ENCODE results near the gene OR5D13. TPM values are rescaled to one million over a fixed set of nuclear protein-coding genes. Genes with fewer than 3 reads are reported as not detected.

Gene OR5D13
- polyA plus RNA-seq, 2 of the 4 experiments (the other 2 are of a cell fraction) = not detected

GRCh38 chr11:55806248-55806647 lies 33.0 kb downstream of the OR5D13 start:
- ChIA-PET CTCF (no interaction called here), POLR2A (no interaction called here)
- Histone ChIP-seq H3K4me3 (no peak overlapping the region), H3K27ac (no peak overlapping the region), H3K4me2 (no peak overlapping the region), H3K9me3 (no peaks in the 10 kb centered on the region), H3K4me1 (no peaks in the 10 kb centered on the region)
- FAIRE-seq (no peak), DNase-seq (ENCODE audit: low read depth in 1 of 2, low spot score in 1 of 2) (no peak), ATAC-seq (no peak)
- TF ChIP-seq HMGXB4 (CRISPR knock-in tag; IDR thresholded peaks at IDR 0.05; ENCODE audit: borderline replicate concordance) (no peak), ZFP36 (IDR thresholded peaks at IDR 0.05; ENCODE audit: borderline replicate concordance, partially characterized antibody) (peak; percentile 66), MAFK (IDR thresholded peaks at IDR 0.05; ENCODE audit: partially characterized antibody) (no peak), JUNB (IDR thresholded peaks at IDR 0.05) (no peak)
- WGBS (ENCODE audit: missing lambda C conversion rate) = 14% methylated on average over 1 of the region's 1 CpG

GRCh38 chr11:55811067-55811466 lies 37.8 kb downstream of the OR5D13 start, which contains the start of gene OR5L1:
TSS of gene OR5L1 (plus strand) at chr11:55811367. CDS start at chr11:55811467, 100 bp downstream.
- Histone ChIP-seq H3K27ac (no peak within 1 kb of the TSS), H3K9me3 (no peaks in the 10 kb centered on the region), H3K4me2 (no peak within 1 kb of the TSS), H3K4me1 (no peaks in the 10 kb centered on the region), H3K4me3 (no peak within 1 kb of the TSS)
- 14% methylated on average over 1 of the region's 1 CpG for WGBS (ENCODE audit: missing lambda C conversion rate)
- POLR2A ChIA-PET = no interaction called here
- no peak for ATAC-seq
- CTCF ChIA-PET = no interaction called here
- TF ChIP-seq NFE2L2 (conservative IDR thresholded peaks at IDR 0.05; ENCODE audit: low read length) = no peak
- no peak for TF ChIP-seq ZNF302 (CRISPR knock-in tag; IDR thresholded peaks at IDR 0.05)
- no peak for TF ChIP-seq BCL3 (IDR thresholded peaks at IDR 0.05)
- no peak for TF ChIP-seq FOSL2 (IDR thresholded peaks at IDR 0.05)
- no peak for TF ChIP-seq FOSL2 (CRISPR knock-in tag; IDR thresholded peaks at IDR 0.05)
- no peak for TF ChIP-seq KDM1A (IDR thresholded peaks at IDR 0.05; ENCODE audit: low read depth)
- no peak for TF ChIP-seq CTCF (IDR thresholded peaks at IDR 0.05)
- no peak for TF ChIP-seq E2F6 (IDR thresholded peaks at IDR 0.05; ENCODE audit: borderline replicate concordance, low read depth)
- no peak for TF ChIP-seq NPAS2 (CRISPR knock-in tag; IDR thresholded peaks at IDR 0.05; ENCODE audit: borderline replicate concordance)
- no peak for TF ChIP-seq NR3C1 (IDR thresholded peaks at IDR 0.05)
- TF ChIP-seq MYC (IDR thresholded peaks at IDR 0.05; ENCODE audit: borderline replicate concordance, low read length) = no peak
- no peak for TF ChIP-seq MAX (IDR thresholded peaks at IDR 0.05)
- TF ChIP-seq HOXA7 (CRISPR knock-in tag; IDR thresholded peaks at IDR 0.05) = no peak
- TF ChIP-seq EP300 (IDR thresholded peaks at IDR 0.05) = no peak
- TF ChIP-seq ZSCAN20 (CRISPR knock-in tag; IDR thresholded peaks at IDR 0.05) = no peak
- TF ChIP-seq POLR2AphosphoS2 (conservative IDR thresholded peaks at IDR 0.05; ENCODE audit: low read length) = no peak
- no peak for TF ChIP-seq BHLHE40 (IDR thresholded peaks at IDR 0.05; ENCODE audit: low read depth, low read length)
- TF ChIP-seq TFCP2L1 (CRISPR knock-in tag; IDR thresholded peaks at IDR 0.05) = no peak
- no peak for TF ChIP-seq SREBF2 (IDR thresholded peaks at IDR 0.05)
- FAIRE-seq = no peak
- no peak for DNase-seq (ENCODE audit: low read depth in 1 of 2, low spot score in 1 of 2)

All from A549 (cell line).